OCI-LY7 (cell line): ENCODE measurements around the gene NDOR1. TPM values are rescaled to one million over a fixed set of nuclear protein-coding genes. Genes with fewer than 3 reads are reported as not detected.
A peak's percentile ranks its signal among the peaks of the same experiment; 100 is the strongest.

Experiments
- BruUV-seq: library from RNA; stranded (reverse); fragments of 400-500 nt; replicated peaks from 2 replicates; lab custom pipeline; 2021; lab: Mats Ljungman, UMichigan
- CTCF ChIA-PET: fragments of 300-600 bp; sonication (Branson Sonifier 250); formaldehyde crosslinking; loops from one replicate; lab custom pipeline; 2022; ENCODE audit warnings: antibody characterized with exemption; ENCODE audit not compliant: unreplicated experiment; lab: Charles Lee
- POLR2A ChIA-PET: fragments of 300-600 bp; sonication (Branson Sonifier 250); formaldehyde crosslinking; loops from one replicate; lab custom pipeline; 2022; ENCODE audit warnings: antibody characterized with exemption; lab: Charles Lee
- DNase-seq: peaks from one replicate; pipeline ENCODE4 v3.0.0-alpha.2; 2015; ENCODE audit warnings: low spot score
- H2AFZ ChIP-seq: fragments of 200-600 bp; sonication (generic), shearing (Covaris generic); 2 replicates; pipeline ENCODE4 v1.6.1; 2014; ENCODE audit warnings: mild to moderate bottlenecking, antibody characterized with exemption, low read length, moderate library complexity
- H3K27ac ChIP-seq: fragments of 200-600 bp; sonication (generic); 2 replicates; pipeline ENCODE4 v1.5.1; 2014; ENCODE audit warnings: mixed run types, low read depth, mild to moderate bottlenecking, moderate library complexity, low read length, inconsistent platforms; ENCODE audit not compliant: poor library complexity, severe bottlenecking
- H3K36me3 ChIP-seq: fragments of 200-600 bp; sonication (generic); 2 replicates; pipeline ENCODE4 v1.6.1; 2014; ENCODE audit warnings: mild to moderate bottlenecking, antibody characterized with exemption, low read length, moderate library complexity, mixed read lengths; ENCODE audit not compliant: insufficient read depth
- H3K4me1 ChIP-seq: fragments of 200-600 bp; sonication (generic); 2 replicates; pipeline ENCODE4 v1.5.1; 2014; ENCODE audit warnings: mild to moderate bottlenecking, low read length; ENCODE audit not compliant: insufficient read depth, poor library complexity, severe bottlenecking
- H3K4me2 ChIP-seq: fragments of 200-600 bp; sonication (generic); 2 replicates; pipeline ENCODE4 v1.6.1; 2014; ENCODE audit warnings: mild to moderate bottlenecking, low read length
- H3K4me3 ChIP-seq: fragments of 200-600 bp; sonication (generic); 2 replicates; pipeline ENCODE4 v1.5.1; 2014; ENCODE audit warnings: mild to moderate bottlenecking, low read depth, low read length; ENCODE audit not compliant: poor library complexity, severe bottlenecking
- H3K79me2 ChIP-seq: fragments of 200-600 bp; sonication (generic); 2 replicates; pipeline ENCODE4 v1.6.1; 2016; ENCODE audit warnings: low read depth, mild to moderate bottlenecking, low read length, moderate library complexity, mixed read lengths; ENCODE audit not compliant: insufficient read depth
- H3K9me2 ChIP-seq: fragments of 200-600 bp; sonication (generic); 2 replicates; pipeline ENCODE4 v1.6.1; 2016; ENCODE audit warnings: mild to moderate bottlenecking, low read length, mixed read lengths; ENCODE audit not compliant: insufficient read depth
- H3K9me3 ChIP-seq: fragments of 200-600 bp; sonication (generic); 2 replicates; pipeline ENCODE4 v1.6.1; 2014; ENCODE audit warnings: mild to moderate bottlenecking, mixed run types, low read length, mixed read lengths
- H4K20me1 ChIP-seq: fragments of 200-600 bp; sonication (generic); 2 replicates; pipeline ENCODE4 v1.6.1; 2014; ENCODE audit warnings: mild to moderate bottlenecking, antibody characterized with exemption, low read length, moderate library complexity, mixed read lengths; ENCODE audit not compliant: insufficient read depth
- CTCF ChIP-seq: fragments of 200-600 bp; sonication (generic); conservative IDR thresholded peaks from 2 replicates; pipeline ENCODE4 v1.5.1; 2014; ENCODE audit warnings: mild to moderate bottlenecking, antibody characterized with exemption, low read length, moderate library complexity, mixed read lengths
- EZH2phosphoT487 ChIP-seq: fragments of 200-600 bp; sonication (generic); IDR thresholded peaks from 2 replicates; pipeline ENCODE4 v1.6.1; 2018; ENCODE audit warnings: low read depth, borderline replicate concordance, mild to moderate bottlenecking, mixed run types, antibody characterized with exemption, low read length, moderate library complexity, mixed read lengths
- intact Hi-C: fragments of 100-400 bp; cut with micrococcal nuclease; formaldehyde crosslinking; loops from one replicate; pipeline ENCODE4 v1.10.0; 2022; ENCODE audit not compliant: unreplicated experiment
- total RNA-seq, 2 experiments: library from RNA; depleted of rRNA in 1 of 2; stranded (reverse); fragments of >200 nt in 1 of 2; shearing (Covaris generic) in 1 of 2; gene quantifications; 2 replicates each; pipeline ENCODE4 v1.2.3, GENCODE V29; 2014 to 2022

NDOR1 gene
- total RNA-seq, 2 experiments from 2014 or later = 30.4 to 61.9 TPM

DNA sequence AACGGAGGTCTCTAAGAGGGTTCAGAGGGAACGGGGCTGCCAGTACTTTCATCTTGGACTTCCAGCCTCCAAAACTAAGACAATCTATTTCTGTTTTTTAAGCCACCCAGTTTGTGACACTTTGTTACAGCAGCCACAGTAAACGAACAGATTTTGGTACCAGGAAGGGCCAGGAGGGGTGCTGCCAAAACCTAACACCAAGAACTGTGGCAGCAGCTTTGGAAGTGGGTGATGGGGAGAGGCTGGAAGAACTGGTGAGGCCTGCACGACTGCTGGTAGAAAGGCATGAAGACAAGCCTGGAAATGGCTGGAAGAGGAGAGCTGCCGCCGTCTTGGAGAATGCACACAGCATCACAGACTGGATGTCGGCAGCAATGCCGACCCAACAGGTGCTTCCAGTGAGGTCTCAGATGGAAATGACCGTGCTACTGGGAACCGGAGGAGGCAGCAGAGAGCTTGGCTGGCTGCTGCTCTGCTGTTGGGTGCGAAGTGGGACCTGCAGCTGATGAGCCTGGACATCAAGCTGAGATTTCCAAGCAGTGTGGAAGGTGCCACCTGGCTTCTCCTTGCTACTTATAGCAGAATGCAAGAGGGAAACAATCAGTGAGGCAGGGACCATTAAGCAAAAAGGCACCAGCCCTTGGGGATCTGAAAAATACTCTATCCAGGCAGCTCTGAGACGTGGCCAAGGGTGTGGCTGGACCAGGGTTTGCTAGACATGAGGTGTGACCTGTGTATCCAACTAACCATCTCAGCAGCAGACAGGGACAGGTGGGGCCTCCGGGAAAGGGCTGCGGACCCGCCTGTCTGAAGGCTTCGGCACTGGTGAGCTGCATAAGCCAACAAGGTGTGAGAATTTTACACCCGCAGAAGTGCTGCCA lies 29.0 kb upstream of the NDOR1 start:
- CTCF ChIA-PET = interaction anchor here (0.5 to 0.9 kb wide), 2 partner anchors 16 to 60 kb away, joined by 3 read pairs; no protein-coding TSS in a partner anchor

DNA sequence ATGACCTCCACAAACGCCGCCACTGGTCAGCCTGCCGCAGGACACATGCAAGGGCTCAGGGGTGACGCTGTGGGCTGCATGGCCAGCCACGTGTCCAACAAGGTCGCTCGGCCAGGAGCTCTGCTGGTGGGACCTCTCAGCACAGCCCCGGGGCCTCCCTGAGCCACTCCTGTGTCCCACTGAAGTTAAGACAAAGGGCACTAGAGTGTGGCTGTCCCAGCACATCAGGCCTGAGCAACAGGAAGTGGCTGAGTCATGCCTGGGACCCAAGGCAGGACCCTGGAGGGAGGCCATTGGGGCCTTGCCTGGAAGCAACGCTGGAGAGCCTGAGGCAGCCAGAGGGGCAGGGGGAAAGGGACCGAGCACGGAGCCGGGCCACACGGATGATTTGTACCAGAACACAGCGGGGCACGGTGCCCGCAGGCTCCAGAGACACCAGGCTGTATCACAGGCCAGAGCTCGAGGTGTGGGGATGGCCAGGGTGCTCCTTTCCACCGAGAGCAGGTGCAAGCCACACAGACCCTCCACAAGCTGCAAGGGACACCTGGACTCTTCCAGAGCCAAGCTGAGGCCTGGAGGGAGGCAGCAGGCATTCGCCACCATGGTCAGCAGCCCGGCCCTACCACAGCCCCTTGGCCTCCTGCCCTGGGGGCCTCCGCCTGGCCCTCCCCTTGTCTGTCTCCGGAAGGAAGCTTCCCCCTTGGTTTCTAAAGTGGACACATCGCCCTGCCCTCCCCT lies 27.1 kb upstream of the NDOR1 start:
- Histone ChIP-seq H2AFZ (no peak overlapping the region), H3K27ac (no peak overlapping the region), H3K9me3 (no peaks in the 10 kb centered on the region), H3K36me3 (peaks cover 47% of the 10 kb centered on the region), H3K4me1 (no peaks in the 10 kb centered on the region), H3K4me2 (no peak overlapping the region), H3K9me2 (no peaks in the 10 kb centered on the region), H3K79me2 (no peaks in the 10 kb centered on the region), H3K4me3 (no peak overlapping the region), H4K20me1 (no peaks in the 10 kb centered on the region; the same call in 1 of the 2 replicates)
- BruUV-seq = no TSS peak
- TF ChIP-seq CTCF = no peak
- no peak for DNase-seq
- intact Hi-C loops = no loop called here
- POLR2A ChIA-PET = no interaction called here
- CTCF ChIA-PET = no interaction called here

More for the DNA sequence above, 29.0 kb upstream of the NDOR1 start:
- intact Hi-C loops = no loop called here
- H3K4me3 ChIP-seq = no peak overlapping the region
- no peaks in the 10 kb centered on the region for H3K9me3 ChIP-seq
- H3K9me2 ChIP-seq = no peaks in the 10 kb centered on the region
- POLR2A ChIA-PET = no interaction called here
- peaks cover 32% of the 10 kb centered on the region for H3K36me3 ChIP-seq
- peak; percentile 57 for DNase-seq
- TF ChIP-seq EZH2phosphoT487 (no peak), CTCF (peak; percentile 79)
- H3K4me2 ChIP-seq = no peak overlapping the region
- no peaks in the 10 kb centered on the region; the same call in 1 of the 2 replicates for H4K20me1 ChIP-seq
- no TSS peak for BruUV-seq
- H3K4me1 ChIP-seq = no peaks in the 10 kb centered on the region
- H2AFZ ChIP-seq = no peak overlapping the region
- H3K27ac ChIP-seq = no peak overlapping the region
- H3K79me2 ChIP-seq = no peaks in the 10 kb centered on the region
